Left ventricle myocardium inferior (tissue), 1 donor: Measurements from ENCODE around the gene VSTM2L. TPM values are rescaled to one million over a fixed set of nuclear protein-coding genes. Genes with fewer than 3 reads are reported as not detected.
A peak's percentile ranks its signal among the peaks of the same experiment; 100 is the strongest.

Source experiments
- DNase-seq: peaks from one replicate; pipeline ENCODE4 v3.0.0-alpha.2; 2020
- H3K27ac ChIP-seq: fragments of 200-600 bp; replicated peaks from 2 replicates; pipeline ENCODE4 v1.8.0; 2021
- H3K27me3 ChIP-seq: fragments of 200-600 bp; 2 replicates; pipeline ENCODE4 v1.8.0; 2021; ENCODE audit warnings: low read depth
- H3K36me3 ChIP-seq: fragments of 200-600 bp; 2 replicates; pipeline ENCODE4 v1.8.0; 2021
- H3K4me1 ChIP-seq: fragments of 200-600 bp; 2 replicates; pipeline ENCODE4 v1.8.0; 2021
- H3K4me3 ChIP-seq: fragments of 200-600 bp; 2 replicates; pipeline ENCODE4 v1.8.0; 2021; ENCODE audit warnings: mild to moderate bottlenecking, moderate library complexity
- H3K9me3 ChIP-seq: fragments of 200-600 bp; replicated peaks from 2 replicates; pipeline ENCODE4 v1.8.0; 2021
- CTCF ChIP-seq: fragments of 200-600 bp; IDR thresholded peaks from 2 replicates; pipeline ENCODE4 v1.8.0; 2021; ENCODE audit warnings: antibody characterized with exemption, mild to moderate bottlenecking, borderline replicate concordance
- intact Hi-C: fragments of 100-400 bp; cut with micrococcal nuclease; formaldehyde crosslinking; loops from one replicate; pipeline ENCODE4 v1.11.0; 2022
- total RNA-seq: library from RNA; stranded (reverse); fragmentation: NEBNext Ultra II Directional; extraction: Animal tissue kit (Norgen Biotek cat#: 25700); gene quantifications from one replicate; pipeline ENCODE4 v1.2.1, GENCODE V29; 2021
- donor health status: DM: no; HTN: yes; CAD: no; lungs with severe emphysema.

Gene VSTM2L
- total RNA-seq, 1 donor from 2014 or later = 50.3 TPM

- Histone ChIP-seq H3K27me3 (peaks cover 96% of the 10 kb centered on the region), H3K4me3 (peak overlapping the region; percentile 64), H3K4me1 (peaks cover 27% of the 10 kb centered on the region), H3K36me3 (no peaks in the 10 kb centered on the region), H3K9me3 (no peaks in the 10 kb centered on the region), H3K27ac (peak overlapping the region; percentile 16)
- peak; percentile 33 for TF ChIP-seq CTCF
- no peak for DNase-seq
- intact Hi-C loops = no loop called here
These were observed 535 bp downstream of the VSTM2L start for GRCh38 chr20:37903317-37904007.

DNA sequence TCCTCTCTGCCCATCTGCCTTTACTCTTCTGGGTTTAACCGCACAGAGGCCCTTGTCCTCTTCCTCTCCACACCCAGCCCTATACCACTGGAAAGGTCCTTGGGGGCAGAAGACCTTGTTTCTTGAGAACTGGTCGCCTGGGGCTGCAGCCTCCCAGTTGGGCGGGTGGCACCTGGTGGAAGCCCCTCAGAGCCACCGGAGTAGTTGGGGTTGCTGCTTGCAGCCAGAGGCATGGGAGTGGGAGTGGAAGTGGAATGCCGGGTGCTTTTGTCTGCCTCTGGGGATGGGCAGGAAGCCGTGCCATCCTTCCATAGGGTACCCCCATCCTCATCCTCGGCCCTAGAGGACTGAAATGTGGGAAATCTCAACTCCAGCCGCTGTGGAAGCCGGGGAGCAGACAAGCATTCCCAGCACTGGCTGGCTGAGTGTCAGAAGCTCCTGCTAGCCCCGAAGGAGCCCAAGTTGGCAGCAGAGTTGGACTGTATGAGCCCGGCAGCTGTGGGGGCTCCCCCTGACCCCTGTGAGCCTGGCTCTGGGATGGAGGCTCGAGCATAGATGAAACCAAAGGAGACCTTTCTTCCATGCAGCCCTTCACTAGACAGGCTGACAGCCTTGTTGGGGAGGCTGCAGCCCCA, 1.2 kb downstream of the VSTM2L start:
- H3K4me3 ChIP-seq = peak overlapping the region; percentile 64
- H3K36me3 ChIP-seq = no peaks in the 10 kb centered on the region
- no peak for DNase-seq
- peaks cover 26% of the 10 kb centered on the region for H3K4me1 ChIP-seq
- H3K27me3 ChIP-seq = peaks cover 97% of the 10 kb centered on the region
- intact Hi-C loops = no loop called here
- H3K9me3 ChIP-seq = no peaks in the 10 kb centered on the region
- no peak overlapping the region for H3K27ac ChIP-seq
- no peak for TF ChIP-seq CTCF

DNA sequence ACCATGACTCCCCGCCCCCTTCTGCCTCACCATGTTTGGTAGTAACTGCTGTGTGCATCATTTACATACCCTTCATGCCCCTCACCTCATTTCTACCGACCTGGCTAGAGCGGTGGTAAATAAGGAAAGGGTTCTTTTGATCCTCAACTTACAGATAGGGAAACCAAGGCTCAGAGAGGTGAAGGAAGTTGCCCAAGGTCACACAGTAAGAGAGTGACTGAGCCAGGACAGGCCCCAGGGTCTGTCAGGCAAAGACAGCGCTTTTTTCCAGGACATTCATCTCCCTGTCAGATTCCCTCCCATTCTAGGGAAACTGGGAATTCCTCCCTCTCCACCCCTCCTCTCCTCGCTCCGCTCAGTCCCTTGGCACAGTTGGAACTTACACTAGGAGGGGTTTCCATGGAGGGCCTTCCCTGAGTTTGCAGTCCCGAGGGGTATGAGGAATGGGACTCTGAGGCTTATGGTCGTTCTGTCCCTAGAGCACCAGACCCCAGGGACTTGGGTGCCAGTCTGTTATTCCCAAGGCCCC, 2.0 kb downstream of the VSTM2L start:
- Histone ChIP-seq H3K4me1 (peaks cover 26% of the 10 kb centered on the region), H3K9me3 (no peaks in the 10 kb centered on the region), H3K27ac (no peak overlapping the region), H3K36me3 (no peaks in the 10 kb centered on the region), H3K27me3 (peaks cover 98% of the 10 kb centered on the region), H3K4me3 (no peak overlapping the region)
- no peak for TF ChIP-seq CTCF
- intact Hi-C loops = no loop called here
- no peak for DNase-seq

- intact Hi-C loops = no loop called here
- H3K9me3 ChIP-seq = no peaks in the 10 kb centered on the region
- H3K4me3 ChIP-seq = no peak overlapping the region
- no peak overlapping the region for H3K27ac ChIP-seq
- H3K4me1 ChIP-seq = peaks cover 26% of the 10 kb centered on the region
- no peak for TF ChIP-seq CTCF
- DNase-seq = no peak
- peaks cover 96% of the 10 kb centered on the region for H3K27me3 ChIP-seq
- H3K36me3 ChIP-seq = no peaks in the 10 kb centered on the region
These were observed 3.0 kb downstream of the VSTM2L start for GRCh38 chr20:37905671-37906613.

DNA sequence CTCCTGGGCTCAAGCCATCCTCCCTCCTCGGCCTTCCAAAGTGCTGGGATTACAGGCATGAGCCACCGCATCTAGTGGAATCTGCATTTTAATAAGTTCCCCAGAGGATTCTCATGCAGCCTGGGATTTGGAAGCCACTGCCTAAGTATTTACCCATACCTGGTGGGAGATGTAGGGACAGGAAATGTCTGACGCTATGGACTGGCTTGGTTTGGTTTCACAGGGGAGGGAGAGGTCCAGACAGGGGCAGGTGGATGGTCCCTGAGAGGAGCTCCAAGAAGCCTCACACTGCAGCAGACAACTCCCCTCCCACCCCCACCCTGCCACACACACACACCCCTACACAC, 4.4 kb downstream of the VSTM2L start:
- no peak overlapping the region for H3K4me3 ChIP-seq
- intact Hi-C loops = no loop called here
- peaks cover 22% of the 10 kb centered on the region for H3K4me1 ChIP-seq
- DNase-seq = no peak
- H3K27ac ChIP-seq = no peak overlapping the region
- H3K36me3 ChIP-seq = no peaks in the 10 kb centered on the region
- no peak for TF ChIP-seq CTCF
- H3K9me3 ChIP-seq = no peaks in the 10 kb centered on the region
- H3K27me3 ChIP-seq = peaks cover 95% of the 10 kb centered on the region
